D341Med (cell line): ENCODE data around the gene ABCC6.
"Not testable (repeated sequence)": the region's sequence is repeated elsewhere in the genome, so short reads cannot be mapped to it uniquely, and the experiment has no call there.

Experiments
- DNase-seq: peaks from one replicate; pipeline ENCODE4 v3.0.0; 2012; ENCODE audit warnings: low spot score

ABCC6 gene

GRCh38 chr16:16223662-16224241, 458 bp upstream of the ABCC6 start:
- DNase-seq, result not testable (repeated sequence)

DNA sequence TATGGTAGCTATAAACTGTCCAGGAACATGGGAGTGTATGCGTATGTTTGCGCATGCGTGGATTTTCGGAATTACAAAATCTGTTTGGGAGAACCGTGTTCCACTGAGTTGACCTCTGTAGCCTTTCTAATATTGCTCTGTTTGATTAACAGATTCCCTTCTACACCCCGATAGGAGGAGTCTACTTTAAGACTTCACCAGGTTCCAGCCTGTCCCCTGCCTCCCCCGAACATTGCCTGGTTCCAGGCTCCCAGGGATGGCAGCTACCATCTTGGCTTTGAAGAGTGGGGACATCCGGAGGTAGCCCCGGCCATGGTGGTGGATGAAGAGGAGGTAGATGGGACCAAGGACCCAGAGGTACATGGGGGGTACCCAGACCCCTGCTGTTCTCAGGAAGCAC, 1.9 kb downstream of the ABCC6 start:
- DNase-seq, result not testable (repeated sequence)

DNA sequence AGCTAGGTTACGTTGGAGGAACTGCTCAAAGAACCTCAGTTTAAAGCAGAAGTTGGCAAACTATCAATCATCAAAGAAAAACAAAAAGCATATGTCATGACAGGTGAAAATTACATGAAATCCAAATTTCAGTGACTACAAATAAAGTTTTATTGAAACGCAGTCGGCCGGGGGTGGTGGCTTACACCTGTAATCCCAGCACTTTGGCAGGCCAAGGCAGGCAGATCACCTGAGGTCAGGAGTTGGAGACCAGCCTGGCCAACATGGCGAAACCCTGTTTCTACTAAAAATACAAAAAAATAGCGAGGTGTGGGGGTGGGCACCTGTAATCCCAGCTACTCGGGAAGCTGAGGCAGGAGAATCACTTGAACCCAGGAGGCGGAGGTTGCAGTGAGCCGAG, 2.8 kb downstream of the ABCC6 start:
- DNase-seq, result not testable (repeated sequence)

DNA sequence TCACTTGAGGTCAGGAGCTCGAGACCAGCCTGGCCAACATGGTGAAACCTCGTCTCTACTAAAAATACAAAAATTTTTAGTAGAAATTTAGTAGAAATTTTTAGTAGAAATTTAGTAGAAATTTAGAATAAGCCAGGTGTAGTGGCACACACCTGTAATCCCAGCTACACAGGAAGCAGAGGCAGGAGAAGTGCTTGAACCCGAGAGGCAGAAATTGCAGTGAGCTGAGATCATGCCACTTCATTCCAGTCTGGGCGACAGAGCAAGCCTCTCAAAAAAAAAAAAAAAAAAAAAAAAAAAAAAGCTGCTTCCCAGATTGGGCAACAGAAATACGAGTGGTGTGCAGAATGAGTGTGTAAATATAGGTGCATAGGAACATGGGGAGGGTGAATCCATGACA, 4.5 kb downstream of the ABCC6 start:
- not testable (repeated sequence) for DNase-seq

DNA sequence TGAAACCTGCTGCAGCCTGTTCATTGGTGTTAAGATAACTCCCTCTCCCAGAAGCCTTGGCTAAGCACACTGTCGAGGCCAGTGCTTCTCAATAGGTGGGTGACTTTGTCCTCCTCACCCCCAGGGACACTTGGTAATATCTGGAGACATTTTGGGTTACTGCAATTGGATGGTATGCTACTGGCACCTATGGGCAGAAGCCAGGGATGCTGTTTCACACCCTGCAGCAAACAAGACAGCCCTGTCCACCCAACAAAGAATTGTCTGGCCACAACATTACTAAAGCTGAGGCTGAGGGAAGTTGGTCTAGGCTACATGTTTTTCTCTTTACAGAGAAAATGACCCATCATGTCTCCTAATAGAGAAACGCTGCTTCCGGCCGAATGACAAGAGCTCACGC, 4.9 kb downstream of the ABCC6 start:
- DNase-seq, result not testable (repeated sequence)

DNA sequence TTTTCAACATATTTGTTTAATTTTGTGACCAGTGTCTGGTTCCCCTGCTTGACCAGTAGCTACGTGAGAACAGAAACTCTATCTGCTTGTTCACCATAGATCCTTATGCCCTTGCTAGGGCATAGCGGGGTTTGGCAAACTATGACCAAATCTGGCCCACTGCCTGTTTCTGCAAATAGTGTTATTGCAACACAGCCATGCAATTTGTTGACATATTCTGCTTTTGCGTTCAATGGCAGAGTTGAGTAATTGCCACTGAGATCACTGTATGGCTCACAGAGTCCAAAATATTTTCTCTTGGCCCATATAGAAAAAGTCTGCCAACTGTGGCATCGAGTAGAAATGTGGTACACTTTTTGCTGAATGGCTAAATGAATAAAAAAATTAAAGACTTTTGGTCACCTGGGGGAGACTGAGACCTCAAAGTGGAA, 9.4 kb downstream of the ABCC6 start:
- DNase-seq, result not testable (repeated sequence)

DNA sequence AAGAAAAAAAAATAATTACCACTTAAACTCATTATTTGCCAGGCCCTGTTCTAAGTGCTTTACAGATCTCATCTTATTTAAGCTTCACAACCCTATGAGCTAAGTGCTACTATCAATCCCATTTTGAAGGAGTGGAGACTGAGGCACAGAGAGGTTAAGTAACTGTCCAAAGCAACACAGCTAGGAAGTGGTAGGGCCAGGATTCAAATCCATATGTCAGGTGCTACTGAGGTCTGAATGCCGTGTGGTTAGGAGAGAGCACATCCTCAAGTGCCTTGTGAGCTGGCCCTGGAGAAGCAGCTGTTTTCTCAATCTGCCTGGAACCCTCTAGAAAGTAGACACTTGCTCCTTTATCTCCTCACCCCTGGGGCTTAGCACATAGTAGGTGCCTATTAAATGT, 11.9 kb downstream of the ABCC6 start:
- DNase-seq, result not testable (repeated sequence)

GRCh38 chr16:16208461-16208860, 14.8 kb downstream of the ABCC6 start:
- not testable (repeated sequence) for DNase-seq

GRCh38 chr16:16207787-16208334, 15.4 kb downstream of the ABCC6 start:
- not testable (repeated sequence) for DNase-seq

GRCh38 chr16:16207097-16207786, 16.1 kb downstream of the ABCC6 start:
- not testable (repeated sequence) for DNase-seq

GRCh38 chr16:16205864-16206263, 17.4 kb downstream of the ABCC6 start:
- DNase-seq, result not testable (repeated sequence)

DNA sequence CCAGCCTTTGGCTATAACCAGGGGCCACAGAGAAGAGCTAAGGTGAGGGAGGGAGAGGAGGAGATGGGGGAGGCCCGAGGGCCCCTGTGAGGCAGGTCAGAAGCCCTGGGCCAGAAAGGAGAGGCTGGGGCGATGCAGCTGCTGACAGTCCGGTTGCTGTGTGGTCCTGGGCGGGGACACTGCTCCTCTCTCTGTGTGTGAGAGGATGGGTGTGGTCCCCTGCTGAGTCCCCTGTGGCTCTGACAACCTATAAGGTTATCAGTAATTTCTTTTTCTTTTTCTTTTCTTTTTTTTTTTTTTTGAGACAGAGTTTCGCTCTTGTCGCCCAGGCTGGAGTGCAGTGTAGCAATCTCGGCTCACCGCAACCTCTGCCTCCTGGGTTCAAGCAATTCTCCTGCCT, 18.7 kb downstream of the ABCC6 start:
- DNase-seq, result not testable (repeated sequence)

- DNase-seq, result not testable (repeated sequence)
Observed at GRCh38 chr16:16203494-16203893, 19.8 kb downstream of the ABCC6 start.

GRCh38 chr16:16202400-16203143, 20.7 kb downstream of the ABCC6 start:
- not testable (repeated sequence) for DNase-seq

GRCh38 chr16:16201880-16202279, 21.4 kb downstream of the ABCC6 start:
- DNase-seq, result not testable (repeated sequence)

DNA sequence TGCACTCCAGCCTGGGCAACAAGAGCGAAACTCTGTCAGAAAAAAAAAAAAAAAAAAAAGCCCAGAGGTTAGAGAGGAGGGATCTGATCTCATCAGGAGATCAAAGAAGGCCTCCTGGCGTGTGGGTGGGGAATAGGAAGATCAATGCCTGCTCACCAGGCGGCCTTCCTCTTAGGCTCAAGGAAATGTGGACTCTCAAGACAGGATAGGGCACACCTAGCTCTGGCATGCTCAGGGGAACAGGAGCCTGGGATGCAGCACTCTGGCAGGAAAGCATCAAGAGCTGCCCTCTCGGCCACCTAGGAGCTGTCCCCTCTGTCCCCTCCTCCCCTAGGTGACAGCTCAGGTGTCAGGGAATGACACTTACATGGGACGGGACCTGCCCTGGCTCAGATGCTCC, 22.9 kb downstream of the ABCC6 start:
- DNase-seq, result not testable (repeated sequence)

- not testable (repeated sequence) for DNase-seq
Observed at GRCh38 chr16:16199428-16199827, 23.9 kb downstream of the ABCC6 start.

GRCh38 chr16:16197966-16198365, 25.3 kb downstream of the ABCC6 start:
- DNase-seq, result no peak

DNA sequence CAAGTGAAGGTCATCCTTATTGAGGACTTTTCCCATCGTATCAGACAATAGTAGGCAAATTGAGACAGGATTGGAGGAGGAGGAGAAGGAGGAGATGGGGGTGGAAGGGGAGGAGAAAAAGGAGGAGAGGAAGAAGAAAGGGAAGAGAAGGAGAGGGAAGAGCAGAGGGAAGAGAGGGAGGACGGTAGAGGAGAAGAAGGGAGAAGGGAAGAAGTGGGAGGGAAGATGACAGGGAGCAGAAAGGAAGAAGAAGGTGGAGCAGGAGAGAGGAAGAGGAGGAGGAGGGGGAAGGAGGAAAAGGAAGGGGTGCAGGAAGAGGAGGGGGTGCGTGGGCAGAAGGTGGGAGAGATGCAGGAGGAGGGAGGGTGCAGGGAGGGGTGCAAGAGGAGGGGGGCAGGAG, 26.0 kb downstream of the ABCC6 start:
- DNase-seq, result no peak

GRCh38 chr16:16196099-16196498, 27.2 kb downstream of the ABCC6 start:
- DNase-seq, result no peak

DNA sequence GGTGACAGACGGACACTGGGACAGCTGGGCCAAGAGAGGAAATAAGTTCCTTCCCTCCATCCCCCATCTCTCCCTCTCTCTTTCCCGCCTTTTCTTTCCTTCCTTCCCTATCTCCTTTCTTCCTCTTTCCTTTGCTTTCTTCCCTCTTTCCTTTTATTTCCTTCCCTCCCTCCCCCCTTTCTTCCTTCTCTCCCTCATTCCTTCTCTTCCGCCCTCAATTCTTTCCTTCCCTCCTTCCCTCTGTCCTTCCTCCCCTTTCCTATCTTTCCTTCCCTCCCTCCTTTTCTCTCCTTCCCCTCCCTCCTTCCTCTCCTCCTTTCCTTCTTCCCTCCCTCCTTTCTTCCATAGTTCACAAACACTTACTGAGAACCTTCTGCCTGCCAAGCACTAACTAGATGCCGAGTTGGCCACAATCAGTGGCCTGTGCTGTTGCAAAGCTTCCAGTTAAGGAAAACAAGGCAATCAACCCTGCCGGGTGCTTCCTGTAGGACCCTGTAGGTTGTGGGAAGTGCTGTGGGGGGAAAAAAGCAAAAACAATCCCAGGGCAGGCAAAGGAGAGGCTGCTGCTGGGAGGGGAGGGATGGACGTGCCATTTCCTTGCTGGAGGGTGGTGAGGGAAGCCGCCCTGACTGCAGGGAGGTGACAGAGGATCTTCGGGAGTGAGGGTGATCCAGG, 31.7 kb downstream of the ABCC6 start:
- DNase-seq, result no peak

- not testable (repeated sequence) for DNase-seq
Observed at GRCh38 chr16:16190966-16191365, 32.3 kb downstream of the ABCC6 start.
